GM12872 (cell line): Measurements from ENCODE around the gene MRPL44.

Experiments
- CTCF ChIP-seq: IDR thresholded peaks from 3 replicates; pipeline ENCODE4 v1.5.1; 2011; ENCODE audit warnings: low read depth, mild to moderate bottlenecking, low read length, moderate library complexity; ENCODE audit not compliant: insufficient read depth

The MRPL44 gene

GRCh38 chr2:223930103-223930976, 26.9 kb upstream of the MRPL44 start:
- TF ChIP-seq CTCF: no peak

- TF ChIP-seq CTCF: no peak
Observed at GRCh38 chr2:223932816-223933800, 24.2 kb upstream of the MRPL44 start.

- no peak for TF ChIP-seq CTCF
Observed at GRCh38 chr2:223934870-223935269, 22.4 kb upstream of the MRPL44 start.

- no peak for TF ChIP-seq CTCF
Observed at GRCh38 chr2:223935459-223936125, 21.7 kb upstream of the MRPL44 start.

- TF ChIP-seq CTCF: no peak
Observed at GRCh38 chr2:223936862-223937326, 20.4 kb upstream of the MRPL44 start.

GRCh38 chr2:223937535-223937934, 19.7 kb upstream of the MRPL44 start:
- TF ChIP-seq CTCF: no peak
